ENCODE results near the gene PLD4.
"Not testable (repeated sequence)": the region's sequence is repeated elsewhere in the genome, so short reads cannot be mapped to it uniquely, and the experiment has no call there.

The PLD4 gene

GRCh38 chr14:104936361-104937155, 11.9 kb downstream of the PLD4 start:
- peaks cover 3% of the 10 kb centered on the region for H3K27me3 Mint-ChIP-seq
- no peaks in the 10 kb centered on the region for H3K9me3 Mint-ChIP-seq (ENCODE audit: low read depth)
- no peaks in the 10 kb centered on the region for H3K36me3 Mint-ChIP-seq
- no peak overlapping the region for H3K4me3 Mint-ChIP-seq
- peaks cover 3% of the 10 kb centered on the region for H3K4me1 Mint-ChIP-seq (ENCODE audit: low read depth)
- no peak overlapping the region for H3K27ac Mint-ChIP-seq

GRCh38 chr14:104937161-104937560, 12.5 kb downstream of the PLD4 start:
- H3K27ac Mint-ChIP-seq = no peak overlapping the region
- peaks cover 3% of the 10 kb centered on the region for H3K4me1 Mint-ChIP-seq (ENCODE audit: low read depth)
- peaks cover 3% of the 10 kb centered on the region for H3K27me3 Mint-ChIP-seq
- H3K4me3 Mint-ChIP-seq = no peak overlapping the region
- H3K9me3 Mint-ChIP-seq (ENCODE audit: low read depth) = no peaks in the 10 kb centered on the region
- no peaks in the 10 kb centered on the region for H3K36me3 Mint-ChIP-seq

GRCh38 chr14:104937694-104938365, 13.2 kb downstream of the PLD4 start:
- H3K4me3 Mint-ChIP-seq = no peak overlapping the region
- no peak overlapping the region for H3K27ac Mint-ChIP-seq
- peaks cover 3% of the 10 kb centered on the region for H3K4me1 Mint-ChIP-seq (ENCODE audit: low read depth)

GRCh38 chr14:104938436-104938835, 13.8 kb downstream of the PLD4 start:
- Mint-ChIP-seq H3K27ac (no peak overlapping the region), H3K4me3 (no peak overlapping the region), H3K9me3 (ENCODE audit: low read depth) (no peaks in the 10 kb centered on the region), H3K4me1 (ENCODE audit: low read depth) (peaks cover 3% of the 10 kb centered on the region), H3K36me3 (no peaks in the 10 kb centered on the region), H3K27me3 (peaks cover 3% of the 10 kb centered on the region)

More at GRCh38 chr14:104937694-104938365, 13.2 kb downstream of the PLD4 start:
- Mint-ChIP-seq H3K27me3 (peaks cover 3% of the 10 kb centered on the region), H3K36me3 (no peaks in the 10 kb centered on the region), H3K9me3 (ENCODE audit: low read depth) (no peaks in the 10 kb centered on the region)

GRCh38 chr14:104938960-104939359, 14.3 kb downstream of the PLD4 start:
- Mint-ChIP-seq H3K27ac (no peak overlapping the region), H3K4me3 (no peak overlapping the region), H3K27me3 (peaks cover 3% of the 10 kb centered on the region), H3K36me3 (no peaks in the 10 kb centered on the region), H3K4me1 (ENCODE audit: low read depth) (peaks cover 3% of the 10 kb centered on the region), H3K9me3 (ENCODE audit: low read depth) (no peaks in the 10 kb centered on the region)

- Mint-ChIP-seq H3K9me3 (ENCODE audit: low read depth) (no peaks in the 10 kb centered on the region), H3K4me1 (ENCODE audit: low read depth) (no peaks in the 10 kb centered on the region), H3K36me3 (no peaks in the 10 kb centered on the region), H3K27me3 (no peaks in the 10 kb centered on the region), H3K27ac (no peak overlapping the region), H3K4me3 (no peak overlapping the region)
These were observed 15.2 kb downstream of the PLD4 start for GRCh38 chr14:104939666-104940410.

GRCh38 chr14:104940526-104941150, 16.0 kb downstream of the PLD4 start:
- Mint-ChIP-seq H3K27ac (no peak overlapping the region), H3K4me3 (no peak overlapping the region)

GRCh38 chr14:104941508-104942365, 17.1 kb downstream of the PLD4 start:
- H3K9me3 Mint-ChIP-seq (ENCODE audit: low read depth) = no peaks in the 10 kb centered on the region
- H3K4me3 Mint-ChIP-seq = no peak overlapping the region
- H3K27ac Mint-ChIP-seq = no peak overlapping the region
- H3K4me1 Mint-ChIP-seq (ENCODE audit: low read depth) = no peaks in the 10 kb centered on the region
- no peaks in the 10 kb centered on the region for H3K36me3 Mint-ChIP-seq
- H3K27me3 Mint-ChIP-seq = no peaks in the 10 kb centered on the region

More at GRCh38 chr14:104940526-104941150, 16.0 kb downstream of the PLD4 start:
- Mint-ChIP-seq H3K9me3 (ENCODE audit: low read depth) (no peaks in the 10 kb centered on the region), H3K36me3 (no peaks in the 10 kb centered on the region), H3K4me1 (ENCODE audit: low read depth) (no peaks in the 10 kb centered on the region), H3K27me3 (no peaks in the 10 kb centered on the region)

GRCh38 chr14:104942586-104942985, 17.9 kb downstream of the PLD4 start:
- Mint-ChIP-seq H3K36me3 (no peaks in the 10 kb centered on the region), H3K27me3 (no peaks in the 10 kb centered on the region), H3K27ac (no peak overlapping the region), H3K4me1 (ENCODE audit: low read depth) (no peaks in the 10 kb centered on the region), H3K9me3 (ENCODE audit: low read depth) (no peaks in the 10 kb centered on the region), H3K4me3 (no peak overlapping the region)

- not testable (repeated sequence) for H3K27ac Mint-ChIP-seq; H3K27me3 Mint-ChIP-seq; H3K9me3 Mint-ChIP-seq (ENCODE audit: low read depth); H3K4me1 Mint-ChIP-seq (ENCODE audit: low read depth); H3K4me3 Mint-ChIP-seq; H3K36me3 Mint-ChIP-seq
These were observed 18.7 kb downstream of the PLD4 start for GRCh38 chr14:104943216-104944015.

GRCh38 chr14:104944016-104944308, 19.3 kb downstream of the PLD4 start:
- H3K27ac Mint-ChIP-seq; H3K36me3 Mint-ChIP-seq; H3K9me3 Mint-ChIP-seq (ENCODE audit: low read depth); H3K27me3 Mint-ChIP-seq; H3K4me1 Mint-ChIP-seq (ENCODE audit: low read depth); H3K4me3 Mint-ChIP-seq: not testable (repeated sequence)

GRCh38 chr14:104944436-104945205, 19.9 kb downstream of the PLD4 start:
- not testable (repeated sequence) for H3K4me1 Mint-ChIP-seq (ENCODE audit: low read depth); H3K36me3 Mint-ChIP-seq; H3K27me3 Mint-ChIP-seq; H3K27ac Mint-ChIP-seq; H3K4me3 Mint-ChIP-seq; H3K9me3 Mint-ChIP-seq (ENCODE audit: low read depth)

GRCh38 chr14:104945266-104945665, 20.6 kb downstream of the PLD4 start:
- not testable (repeated sequence) for H3K27me3 Mint-ChIP-seq; H3K4me1 Mint-ChIP-seq (ENCODE audit: low read depth); H3K4me3 Mint-ChIP-seq; H3K9me3 Mint-ChIP-seq (ENCODE audit: low read depth); H3K27ac Mint-ChIP-seq; H3K36me3 Mint-ChIP-seq

Measured in activated naive CD8-positive, alpha-beta T cell (primary cell).